ENCODE results near the gene CNTNAP2.

CNTNAP2 gene

GRCh38 chr7:147406521-147407135 is 1290.0 kb downstream of the CNTNAP2 start:
- DNase-seq (ENCODE audit: low read depth): peak; percentile 58

- no peak for DNase-seq (ENCODE audit: low read depth)
These were observed 1294.5 kb downstream of the CNTNAP2 start for GRCh38 chr7:147411096-147411495.

GRCh38 chr7:147412109-147412508 is 1295.5 kb downstream of the CNTNAP2 start:
- no peak for DNase-seq (ENCODE audit: low read depth)

- DNase-seq (ENCODE audit: low read depth): peak; percentile 88
These were observed 1296.4 kb downstream of the CNTNAP2 start for GRCh38 chr7:147412782-147413556.

- no peak for DNase-seq (ENCODE audit: low read depth)
These were observed 1296.9 kb downstream of the CNTNAP2 start for GRCh38 chr7:147413557-147413870.

GRCh38 chr7:147415991-147416390 is 1299.4 kb downstream of the CNTNAP2 start:
- DNase-seq (ENCODE audit: low read depth): peak; percentile 26

GRCh38 chr7:147418966-147419365 is 1302.4 kb downstream of the CNTNAP2 start:
- no peak for DNase-seq (ENCODE audit: low read depth)

GRCh38 chr7:147423875-147424274 is 1307.3 kb downstream of the CNTNAP2 start:
- DNase-seq (ENCODE audit: low read depth): no peak

GRCh38 chr7:147428075-147428474 is 1311.5 kb downstream of the CNTNAP2 start:
- DNase-seq (ENCODE audit: low read depth): no peak

- no peak for DNase-seq (ENCODE audit: low read depth)
These were observed 1313.4 kb downstream of the CNTNAP2 start for GRCh38 chr7:147429961-147430360.

GRCh38 chr7:147432079-147432478 is 1315.5 kb downstream of the CNTNAP2 start:
- peak; percentile 60 for DNase-seq (ENCODE audit: low read depth)

- no peak for DNase-seq (ENCODE audit: low read depth)
These were observed 1316.0 kb downstream of the CNTNAP2 start for GRCh38 chr7:147432576-147432975.

GRCh38 chr7:147436718-147437117 is 1320.1 kb downstream of the CNTNAP2 start:
- no peak for DNase-seq (ENCODE audit: low read depth)

GRCh38 chr7:147438216-147438615 is 1321.6 kb downstream of the CNTNAP2 start:
- DNase-seq (ENCODE audit: low read depth): peak; percentile 81

GRCh38 chr7:147443942-147444341 is 1327.3 kb downstream of the CNTNAP2 start:
- DNase-seq (ENCODE audit: low read depth): no peak

- no peak for DNase-seq (ENCODE audit: low read depth)
These were observed 1336.2 kb downstream of the CNTNAP2 start for GRCh38 chr7:147452816-147453215.

GRCh38 chr7:147465223-147465622 is 1348.6 kb downstream of the CNTNAP2 start:
- no peak for DNase-seq (ENCODE audit: low read depth)

- no peak for DNase-seq (ENCODE audit: low read depth)
These were observed 1356.0 kb downstream of the CNTNAP2 start for GRCh38 chr7:147472556-147472955.

GRCh38 chr7:147474862-147475261 is 1358.3 kb downstream of the CNTNAP2 start:
- no peak for DNase-seq (ENCODE audit: low read depth)

- DNase-seq (ENCODE audit: low read depth): no peak
These were observed 1360.9 kb downstream of the CNTNAP2 start for GRCh38 chr7:147477526-147477925.

GRCh38 chr7:147478796-147479195 is 1362.2 kb downstream of the CNTNAP2 start:
- DNase-seq (ENCODE audit: low read depth): no peak

GRCh38 chr7:147483634-147484292 is 1367.2 kb downstream of the CNTNAP2 start:
- DNase-seq (ENCODE audit: low read depth): peak; percentile 69

- no peak for DNase-seq (ENCODE audit: low read depth)
These were observed 1369.1 kb downstream of the CNTNAP2 start for GRCh38 chr7:147485660-147486210.
